HG03064 (cell line): ENCODE results near the gene PDLIM5.
"Not testable (repeated sequence)": the region's sequence is repeated elsewhere in the genome, so short reads cannot be mapped to it uniquely, and the experiment has no call there.

Experiments
- ATAC-seq: cut with Tn5 transposase; IDR thresholded peaks from one replicate; pipeline ENCODE4 v1.9.1; 2021; ENCODE audit warnings: low read depth; ENCODE audit not compliant: unreplicated experiment

Gene PDLIM5

GRCh38 chr4:94636004-94636403 lies 184.3 kb downstream of the PDLIM5 start:
- ATAC-seq, result no peak

DNA sequence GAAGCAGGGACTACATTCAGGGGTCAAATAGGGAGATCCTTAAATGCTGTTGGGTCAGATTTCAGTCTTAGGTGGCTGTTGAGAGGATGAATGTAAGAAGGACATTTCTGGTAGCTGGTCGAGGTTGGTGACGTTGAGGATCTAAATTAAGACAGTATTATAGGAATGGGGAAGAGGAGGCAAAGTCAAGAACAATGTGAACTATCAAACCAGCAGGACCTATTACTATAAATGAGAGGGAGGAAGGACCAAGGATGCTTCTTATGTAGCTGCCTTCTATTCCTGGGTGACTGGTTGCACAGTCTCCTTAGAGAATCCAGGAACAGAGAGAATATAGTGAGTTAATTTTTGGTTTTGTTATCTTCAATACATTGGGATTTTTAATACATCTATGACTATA lies 187.6 kb downstream of the PDLIM5 start:
- ATAC-seq, result no peak

- no peak for ATAC-seq
Observed at GRCh38 chr4:94640151-94640550, 188.4 kb downstream of the PDLIM5 start.

DNA sequence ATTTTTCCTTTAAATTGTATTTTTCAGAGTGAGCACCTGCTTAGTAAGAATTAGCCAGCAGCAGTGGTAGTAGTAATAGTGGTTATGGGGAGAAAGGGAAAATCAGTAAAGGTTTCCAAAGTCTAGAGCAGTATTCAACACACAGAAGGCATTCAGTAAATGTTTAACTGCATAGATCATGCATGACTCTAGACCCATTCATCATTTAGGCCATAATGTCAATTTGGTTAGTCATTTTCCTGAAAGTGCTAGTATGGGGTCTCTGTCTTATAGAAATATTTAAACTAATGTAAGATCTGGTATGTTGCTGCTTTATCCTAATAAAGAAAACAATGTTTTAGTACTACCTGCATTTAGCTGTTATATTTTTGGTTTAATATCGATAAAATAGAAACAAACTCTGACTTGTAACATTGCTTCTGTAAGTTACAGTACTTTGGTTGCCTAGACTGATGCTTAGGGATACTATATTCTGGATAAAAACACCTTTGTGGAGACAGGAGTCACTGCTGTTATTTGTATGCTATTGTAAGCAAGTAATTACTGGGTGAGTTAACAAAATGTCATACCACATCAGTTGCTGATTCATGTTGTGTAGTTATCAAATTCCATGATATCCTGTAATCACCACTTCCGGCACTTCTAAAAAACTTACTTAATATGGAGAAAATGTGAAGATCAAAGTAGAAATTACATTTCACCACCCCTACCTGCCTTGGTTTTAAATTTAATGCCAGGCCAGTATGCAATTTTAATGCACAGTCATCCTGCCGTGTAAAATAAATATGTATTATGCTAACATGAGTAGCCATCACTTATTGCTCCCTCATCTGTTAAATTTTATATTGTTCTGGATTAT lies 190.2 kb downstream of the PDLIM5 start:
- no peak for ATAC-seq

DNA sequence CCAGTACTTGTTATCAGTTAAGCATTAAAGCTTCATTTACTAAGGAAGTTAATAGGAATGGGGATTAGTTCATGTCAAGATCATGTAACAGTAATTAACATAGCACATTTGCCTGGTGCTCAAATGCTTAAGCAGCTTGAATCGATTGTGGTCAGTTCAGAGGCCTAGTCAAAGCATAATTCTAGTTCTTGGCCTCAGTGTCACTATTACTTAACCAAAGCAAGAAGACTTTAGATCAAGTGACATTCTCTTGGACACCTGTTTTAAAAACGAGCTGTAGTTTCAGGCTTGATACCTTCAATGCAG lies 190.8 kb downstream of the PDLIM5 start:
- ATAC-seq, result no peak

GRCh38 chr4:94648699-94649098 lies 197.0 kb downstream of the PDLIM5 start:
- no peak for ATAC-seq

- no peak for ATAC-seq
Observed at GRCh38 chr4:94649381-94650133, 197.8 kb downstream of the PDLIM5 start.

- ATAC-seq, result no peak
Observed at GRCh38 chr4:94650134-94650495, 198.4 kb downstream of the PDLIM5 start.

DNA sequence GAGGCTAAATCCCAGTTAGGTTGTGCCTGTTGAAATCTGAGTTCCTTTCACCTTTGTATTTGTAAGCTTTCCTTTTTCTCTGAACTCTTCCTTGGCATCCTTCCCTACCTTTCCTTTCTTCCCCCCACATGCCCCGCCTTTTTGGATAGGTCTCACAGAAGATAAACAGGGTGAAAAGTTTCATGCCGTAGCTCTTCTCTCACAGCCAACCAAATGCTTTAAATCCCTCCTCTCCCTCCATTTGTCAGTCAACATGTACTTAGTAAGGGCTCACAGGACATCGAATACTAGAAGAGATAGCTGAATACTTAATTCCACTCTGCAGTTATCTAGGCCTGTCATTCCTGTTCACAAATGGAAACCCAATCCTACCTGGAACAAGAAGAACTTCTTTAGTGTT lies 198.9 kb downstream of the PDLIM5 start:
- ATAC-seq, result no peak

DNA sequence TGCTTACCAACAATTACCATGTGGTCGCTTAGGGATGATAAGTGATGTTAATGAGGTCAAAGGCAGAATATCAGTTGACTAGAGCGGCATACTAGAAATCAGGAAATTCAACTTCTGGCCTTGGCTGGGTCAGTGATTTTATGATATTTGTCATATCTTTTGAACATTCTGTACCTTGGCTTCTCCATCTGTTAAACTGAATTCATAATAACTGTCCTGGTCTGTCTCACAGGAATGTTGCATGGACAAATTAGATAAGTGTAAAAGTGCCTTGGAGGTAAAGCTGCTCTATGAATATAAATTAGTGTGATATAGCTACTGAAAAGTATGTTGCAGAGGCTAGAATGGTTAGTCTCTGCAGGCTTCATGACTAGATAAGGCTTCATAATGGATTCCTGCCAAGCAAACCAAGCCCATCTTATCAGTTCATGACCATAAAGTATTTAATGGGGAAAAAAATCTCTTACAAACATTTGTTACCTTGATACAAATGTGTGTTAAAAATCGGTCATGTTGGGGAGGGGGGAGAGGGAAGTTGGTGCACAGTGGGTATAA lies 201.4 kb downstream of the PDLIM5 start:
- ATAC-seq, result no peak

- no peak for ATAC-seq
Observed at GRCh38 chr4:94653984-94654609, 202.4 kb downstream of the PDLIM5 start.

- ATAC-seq, result no peak
Observed at GRCh38 chr4:94654714-94655113, 203.0 kb downstream of the PDLIM5 start.

DNA sequence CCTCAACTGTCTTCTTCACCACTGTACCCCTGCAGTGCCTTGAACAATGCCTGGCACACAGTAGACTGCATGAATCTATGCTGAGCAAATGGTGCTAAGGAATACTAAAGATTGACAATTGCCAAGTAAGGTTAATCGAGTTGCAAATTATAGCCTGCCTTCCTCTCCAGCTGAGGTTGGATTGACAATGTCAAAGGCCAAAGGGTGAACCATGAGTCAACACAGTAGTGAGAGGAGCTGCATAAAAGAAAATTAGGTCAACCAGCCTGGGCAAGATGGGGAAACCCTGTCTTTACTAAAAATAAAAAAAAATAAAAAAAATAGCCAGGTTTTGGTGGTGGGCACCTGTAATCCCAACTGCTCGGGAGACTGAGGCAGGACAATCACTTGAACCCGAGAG lies 208.9 kb downstream of the PDLIM5 start:
- ATAC-seq, result no peak

DNA sequence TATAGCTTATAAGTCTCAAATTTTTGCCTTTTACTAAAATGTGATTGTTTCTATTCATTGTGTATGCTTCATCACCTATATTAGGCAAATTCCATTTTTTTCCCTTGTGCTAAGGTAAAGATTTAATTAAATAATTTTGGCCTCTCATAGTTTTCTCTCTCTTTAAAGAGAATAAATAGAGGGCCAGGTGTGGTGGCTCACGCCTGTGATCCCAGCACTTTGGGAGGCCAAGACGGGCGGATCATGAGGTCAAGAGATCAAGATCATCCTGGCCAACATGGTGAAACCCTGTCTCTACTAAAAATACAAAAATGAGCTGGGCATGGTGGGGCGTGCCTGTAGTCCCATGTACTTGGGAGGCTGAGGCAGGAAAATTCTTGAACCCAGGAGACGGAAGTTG lies 213.3 kb downstream of the PDLIM5 start:
- ATAC-seq, result not testable (repeated sequence)

DNA sequence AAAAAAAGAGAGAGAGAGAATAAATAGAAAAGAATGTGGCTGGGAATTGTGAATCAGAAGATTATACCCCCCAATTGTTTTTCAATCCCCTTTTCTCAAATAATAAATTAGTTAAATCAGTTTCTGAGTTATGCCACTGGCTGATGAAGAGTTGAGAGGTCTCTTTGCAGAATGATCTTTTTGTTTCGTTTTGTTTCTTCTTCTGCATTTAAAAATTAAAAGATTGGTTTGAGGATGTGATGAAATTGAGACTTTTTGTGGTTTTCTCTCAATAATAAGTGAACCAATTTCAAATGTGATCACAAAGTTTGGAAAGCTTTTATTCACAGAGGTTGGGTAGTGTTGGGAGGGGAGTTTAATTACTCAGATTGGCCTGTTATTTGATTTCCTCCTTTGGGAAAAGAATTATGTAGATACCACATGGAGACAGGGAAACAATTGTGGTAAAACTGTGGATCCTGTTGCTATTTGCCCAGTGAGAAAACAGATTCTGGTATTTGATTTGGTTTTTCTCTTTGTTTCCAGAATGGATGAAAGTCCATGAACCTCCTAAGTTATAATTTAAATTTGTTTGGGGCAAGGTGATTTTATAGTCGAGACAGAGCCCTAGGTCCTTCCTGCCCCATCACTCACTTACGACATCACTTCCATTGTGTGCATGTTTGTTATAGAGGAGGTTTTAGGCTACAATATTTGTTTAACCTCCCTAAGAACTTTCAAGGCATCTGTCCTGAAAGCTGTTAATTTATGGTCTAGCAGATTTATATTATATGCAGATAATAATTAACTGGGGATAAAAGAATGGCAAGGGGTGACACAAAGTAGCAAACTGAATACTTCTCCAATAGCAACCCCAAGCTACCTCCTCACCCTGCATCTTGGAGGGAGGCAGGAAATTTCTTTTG lies 214.0 kb downstream of the PDLIM5 start:
- no peak for ATAC-seq

- ATAC-seq, result no peak
Observed at GRCh38 chr4:94668724-94669123, 217.0 kb downstream of the PDLIM5 start.

DNA sequence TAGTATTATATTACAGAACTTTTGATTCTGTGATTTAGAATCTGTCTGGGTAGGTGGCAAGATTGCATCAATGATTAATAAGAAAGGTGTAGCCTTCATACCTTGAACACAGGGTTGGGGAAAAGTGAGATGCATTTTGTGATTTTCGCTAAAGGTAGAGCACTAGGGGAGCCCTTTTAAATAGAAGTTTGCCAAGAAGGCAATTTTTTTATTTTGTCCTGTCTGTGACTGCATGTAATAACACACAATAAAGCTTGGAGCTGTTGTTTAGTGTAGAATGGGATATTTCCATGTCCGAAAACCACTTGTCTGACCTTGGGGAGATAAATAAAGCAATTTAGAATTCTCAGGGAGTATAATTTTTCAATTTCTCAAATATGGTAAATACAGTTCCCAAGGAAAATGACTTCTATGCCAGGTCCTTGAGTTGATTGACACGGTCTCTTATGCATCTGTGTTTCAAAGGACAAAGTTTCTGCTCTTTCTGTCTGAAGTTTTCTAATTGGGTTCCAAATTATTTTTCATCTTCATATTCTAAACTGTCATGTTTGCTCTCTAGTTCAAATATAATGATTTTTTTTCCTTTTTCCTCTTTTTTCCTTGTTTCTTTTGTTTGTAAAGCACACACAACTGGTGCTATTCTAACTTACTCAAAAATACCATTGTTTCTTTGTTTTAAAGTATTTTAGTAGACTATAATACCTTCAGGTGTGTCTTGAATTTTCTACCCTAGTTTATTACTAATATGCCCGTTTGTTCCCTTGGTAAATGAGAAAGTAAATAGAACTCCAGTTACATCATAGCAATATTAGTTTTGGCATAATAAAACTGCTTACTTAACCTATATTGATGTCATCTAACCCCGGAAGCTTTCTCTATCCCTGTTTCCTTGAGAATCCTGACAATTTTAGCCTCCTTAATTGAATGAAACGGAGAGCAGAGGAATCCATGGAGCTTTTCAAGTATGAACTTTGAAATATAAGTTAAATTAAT lies 218.2 kb downstream of the PDLIM5 start:
- ATAC-seq, result no peak

DNA sequence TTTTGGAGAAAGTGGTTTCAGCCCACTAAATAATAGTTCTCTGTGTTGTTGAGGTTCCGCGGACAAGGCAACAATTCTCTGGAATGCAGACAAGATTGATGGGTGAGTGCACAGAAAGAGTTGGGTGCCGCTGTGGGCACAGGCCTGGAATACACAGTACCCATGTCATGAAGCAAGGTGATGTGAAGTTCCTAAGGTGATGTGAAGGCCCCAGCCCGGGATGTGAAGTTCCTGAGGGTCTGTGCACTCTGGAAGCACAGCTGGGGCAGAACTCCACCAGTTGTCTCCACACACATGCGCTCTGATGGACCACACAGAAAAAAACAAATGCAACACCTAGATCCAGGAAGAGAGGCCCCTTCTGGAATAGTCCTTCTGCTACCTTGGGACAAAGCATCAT lies 219.4 kb downstream of the PDLIM5 start:
- ATAC-seq, result no peak

DNA sequence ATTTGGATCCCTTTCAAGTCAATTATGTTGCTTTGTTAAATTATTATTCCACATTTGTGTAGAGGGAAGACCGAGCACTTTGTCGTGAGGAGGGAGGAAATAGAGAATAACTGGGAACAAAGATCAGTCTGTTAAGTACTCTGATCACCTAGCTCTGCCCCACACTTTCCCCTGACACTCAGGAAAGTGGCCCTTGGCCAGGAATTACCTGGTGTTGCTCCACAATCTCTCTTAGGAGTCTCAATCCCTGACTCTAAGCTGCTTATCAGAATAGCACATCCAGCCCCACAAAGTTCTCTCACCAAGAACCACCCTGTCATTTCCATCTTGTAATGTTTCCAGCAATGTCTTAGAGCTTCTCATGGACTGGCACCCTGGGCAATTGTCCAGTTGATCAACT lies 222.2 kb downstream of the PDLIM5 start:
- no peak for ATAC-seq
